HepG2 (cell line): ENCODE results near the gene CHST10. TPM values are rescaled to one million over a fixed set of nuclear protein-coding genes. Genes with fewer than 3 reads are reported as not detected.

Experiments
- ATAC-seq: fragments of 200-7000 bp; cut with Tn5 transposase; 3 replicates; pipeline ENCODE4 v1.9.1; 2020; ENCODE audit warnings: mild to moderate bottlenecking, moderate library complexity
- BruUV-seq: library from RNA; stranded (reverse); fragments of 400-500 nt; replicated peaks from 2 replicates; lab custom pipeline; 2021; lab: Mats Ljungman, UMichigan
- CTCF ChIA-PET: fragments of 300-600 bp; formaldehyde crosslinking; extraction: SDS; loops from one replicate; lab custom pipeline; 2021; ENCODE audit warnings: low total read pairs, inconsistent platforms, low intra/inter-chr PET ratio; lab: Yijun Ruan, JAX
- POLR2A ChIA-PET: fragments of 350-600 bp; sonication (Branson Sonifier 250); formaldehyde crosslinking; loops from one replicate; lab custom pipeline; 2020; ENCODE audit warnings: antibody characterized with exemption, inconsistent platforms; lab: Yijun Ruan, JAX
- DNase-seq: peaks from one replicate; pipeline ENCODE4 v3.0.0-alpha.2; 2015; ENCODE audit warnings: low spot score
- FAIRE-seq: peaks from 3 replicates; lab custom pipeline; 2011; peaks lifted over from hg19 to GRCh38; lab: Jason Lieb, UNC
- H2AFZ ChIP-seq: one replicate; pipeline ENCODE4 v1.6.1; 2011; ENCODE audit warnings: low read length, inconsistent platforms
- H3K27ac ChIP-seq: fragments of 300-600 bp; 3 replicates; pipeline ENCODE4 v1.8.0; 2011; ENCODE audit warnings: mixed run types, mild to moderate bottlenecking, mixed read lengths, low read length, inconsistent platforms; ENCODE audit not compliant: insufficient read depth; ENCODE audit errors: extremely low read length
- H3K27me3 ChIP-seq, 2 experiments: fragments of 200-600 bp in 1 of 2; 2 replicates in 1 of 2; 3 replicates in 1 of 2; pipeline versions ENCODE4 v1.6.0 to v1.8.0; 2011; ENCODE audit warnings: low read length in 2 of 2, mild to moderate bottlenecking in 2 of 2, moderate library complexity in 2 of 2, inconsistent platforms in 1 of 2; ENCODE audit not compliant: insufficient read depth in 2 of 2, control insufficient read depth in 1 of 2
- H3K36me3 ChIP-seq, 2 experiments: fragments of 200-600 bp in 1 of 2; replicated peaks in 1 of 2; 2 replicates in 1 of 2; 3 replicates in 1 of 2; pipeline versions ENCODE4 v1.5.1 to v1.8.0; 2011; ENCODE audit warnings: low read length in 2 of 2, inconsistent platforms in 1 of 2; ENCODE audit not compliant: insufficient read depth in 2 of 2, control insufficient read depth in 1 of 2
- H3K4me1 ChIP-seq: 2 replicates; pipeline ENCODE4 v1.5.1; 2012; ENCODE audit warnings: low read length, inconsistent platforms; ENCODE audit not compliant: insufficient read depth
- H3K4me2 ChIP-seq: 2 replicates; pipeline ENCODE4 v1.6.0; 2011; ENCODE audit warnings: low read depth, low read length, inconsistent platforms
- H3K4me3 ChIP-seq, 3 experiments: fragments of 200-600 bp in 1 of 3; sonication (generic), shearing (Covaris generic) in 1 of 3; replicated peaks in 1 of 3; 2 replicates each; pipeline ENCODE4 v1.5.1; 2011 to 2016; ENCODE audit warnings: low read length in 3 of 3, inconsistent platforms in 2 of 3, low read depth in 2 of 3, mild to moderate bottlenecking in 2 of 3, control low read depth in 1 of 3, mixed read lengths in 1 of 3; ENCODE audit not compliant: insufficient read depth in 1 of 3
- H3K79me2 ChIP-seq: one replicate; pipeline ENCODE4 v1.6.1; 2011; ENCODE audit warnings: low read length, inconsistent platforms; ENCODE audit not compliant: insufficient read depth
- H3K9ac ChIP-seq: 2 replicates; pipeline ENCODE4 v1.6.0; 2011; ENCODE audit warnings: mild to moderate bottlenecking, low read depth, low read length, inconsistent platforms; ENCODE audit not compliant: insufficient read depth
- H3K9me3 ChIP-seq: 2 replicates; pipeline ENCODE4 v1.5.1; 2012; ENCODE audit warnings: mild to moderate bottlenecking, low read length
- H4K20me1 ChIP-seq: 2 replicates; pipeline ENCODE4 v1.6.0; 2011; ENCODE audit warnings: inconsistent platforms, mild to moderate bottlenecking, low read length, moderate library complexity; ENCODE audit not compliant: insufficient read depth
- ARNTL ChIP-seq: sonication (generic); formaldehyde crosslinking; IDR thresholded peaks from 2 replicates; pipeline ENCODE4 v1.4.0; 2020; ENCODE audit warnings: mild to moderate bottlenecking, missing genetic modification reagents
- CEBPB ChIP-seq: IDR thresholded peaks from 2 replicates; pipeline ENCODE4 v1.6.1; 2011; ENCODE audit warnings: low read depth, low read length, improper control_type of control experiment, borderline replicate concordance
- ELF3 ChIP-seq: IDR thresholded peaks from 2 replicates; pipeline ENCODE4 v1.6.1; 2016; ENCODE audit warnings: missing genetic modification reagents, missing compliant biosample characterization
- HMGA1 ChIP-seq: sonication (generic); formaldehyde crosslinking; conservative IDR thresholded peaks from 2 replicates; pipeline ENCODE4 v1.4.0; 2020; ENCODE audit warnings: missing genetic modification reagents
- HNRNPLL ChIP-seq: fragments of 200-400 bp; formaldehyde crosslinking; IDR thresholded peaks from 2 replicates; pipeline ENCODE4 v1.6.1; 2017; ENCODE audit warnings: mild to moderate bottlenecking, low read depth, low read length; ENCODE audit not compliant: poor library complexity, severe bottlenecking
- LBX2 ChIP-seq: sonication (generic); formaldehyde crosslinking; IDR thresholded peaks from 2 replicates; pipeline ENCODE4 v1.5.0; 2020; ENCODE audit warnings: missing genetic modification reagents, mild to moderate bottlenecking, borderline replicate concordance
- MLLT10 ChIP-seq: sonication (generic); formaldehyde crosslinking; IDR thresholded peaks from 2 replicates; pipeline ENCODE4 v1.4.0; 2020; ENCODE audit warnings: missing genetic modification reagents
- NKX3-1 ChIP-seq: sonication (generic); formaldehyde crosslinking; IDR thresholded peaks from 2 replicates; pipeline ENCODE4 v1.5.0; 2020; ENCODE audit warnings: missing genetic modification reagents
- TRIM24 ChIP-seq: sonication (generic); formaldehyde crosslinking; IDR thresholded peaks from 2 replicates; pipeline ENCODE4 v1.8.0; 2022; ENCODE audit warnings: mild to moderate bottlenecking, missing genetic modification reagents
- ZFP1 ChIP-seq: IDR thresholded peaks from 2 replicates; pipeline ENCODE4 v1.6.1; 2016
- ZNF33B ChIP-seq: sonication (generic); formaldehyde crosslinking; IDR thresholded peaks from 2 replicates; pipeline ENCODE4 v1.5.1; 2020; ENCODE audit warnings: mild to moderate bottlenecking, missing genetic modification reagents
- ZSCAN20 ChIP-seq: sonication (generic); formaldehyde crosslinking; IDR thresholded peaks from 2 replicates; pipeline ENCODE4 v1.4.0; 2020; ENCODE audit warnings: missing genetic modification reagents, mild to moderate bottlenecking, borderline replicate concordance
- WGBS: methylation state at CpG from one replicate; pipeline ENCODE4 v1.1.6; 2017; ENCODE audit warnings: low lambda C conversion rate; 5-methylcytosine and 5-hydroxymethylcytosine counted together
- in situ Hi-C: cut with HindIII; loops from 2 replicates; pipeline ENCODE4 v1.10.0; 2017; ENCODE audit warnings: low pct_unique_long_range_greater_than_20kb; ENCODE audit not compliant: extremely low pct_ligation_motif_present
- intact Hi-C: fragments of 100-400 bp; cut with micrococcal nuclease; formaldehyde crosslinking; loops from one replicate; pipeline ENCODE4 v1.10.0; 2022; ENCODE audit not compliant: unreplicated experiment
- polyA plus RNA-seq, 8 experiments: library from polyadenylated mRNA; depleted of rRNA in 3 of 8; stranded (reverse) in 7 of 8; unstranded in 1 of 8; fragments of >200 nt; fragmentation: Illumina TruSeq in 4 of 8; extraction: Trizol in 4 of 8; gene quantifications; 2 replicates each; pipeline versions ENCODE4 v1.2.1 to v1.2.3, GENCODE V29; 2011 to 2016; ENCODE audit warnings: low read depth in 4 of 8, missing spikeins in 1 of 8, mixed read lengths in 1 of 8; ENCODE audit not compliant: insufficient read depth in 1 of 8
- total RNA-seq, 5 experiments: library from RNA; depleted of rRNA; stranded (reverse); fragments of >200 nt; fragmentation: Illumina TruSeq; extraction: Trizol; gene quantifications; 2 replicates each; pipeline ENCODE4 v1.2.3, GENCODE V29; 2016; ENCODE audit warnings: low read depth in 1 of 5
- TF ChIP-seq, protein P1 (sequence below): sonication (generic); formaldehyde crosslinking; IDR thresholded peaks from 2 replicates; pipeline ENCODE4 v1.5.0; 2020; ENCODE audit warnings: missing genetic modification reagents
- TF ChIP-seq, protein P2 (sequence below): sonication (generic); formaldehyde crosslinking; IDR thresholded peaks from 2 replicates; pipeline ENCODE4 v1.5.0; 2020; ENCODE audit warnings: mild to moderate bottlenecking, missing genetic modification reagents

The CHST10 gene
- total and polyA plus RNA-seq, 2 of the 13 experiments (the other 11 are each of a cell fraction or from before 2014, with no cell fraction given): 10.5 to 14.2 TPM

DNA sequence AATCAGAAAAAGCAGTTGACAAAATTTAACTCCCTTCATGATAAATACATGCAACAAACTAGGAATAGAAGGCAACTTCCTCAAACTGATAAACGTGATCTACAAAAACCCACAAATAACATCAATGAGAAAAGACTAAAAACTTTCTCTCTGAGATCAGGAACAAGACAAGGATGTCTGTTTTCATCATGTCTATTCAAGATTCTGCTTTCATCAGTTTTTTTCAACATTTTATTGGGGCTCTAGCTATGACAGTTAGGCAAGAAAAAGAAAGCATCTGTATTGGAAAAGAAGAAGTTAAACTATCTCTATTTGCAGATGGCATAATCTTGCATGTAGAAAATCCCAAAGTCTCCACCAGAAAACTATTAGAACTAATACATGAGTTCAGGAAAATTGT, 12.3 kb upstream of the CHST10 start:
- in situ Hi-C loops: no loop called here
- Histone ChIP-seq H3K9me3 (no peaks in the 10 kb centered on the region), H3K79me2 (no peaks in the 10 kb centered on the region), H3K4me1 (no peaks in the 10 kb centered on the region), H3K4me2 (no peak overlapping the region), H4K20me1 (no peaks in the 10 kb centered on the region), H3K36me3 (no peaks in the 10 kb centered on the region), H3K27me3 (peaks cover 0 to 5% of the 10 kb centered on the region in 2 experiments; a peak in 1 of 5 replicates), H2AFZ (no peak overlapping the region), H3K9ac (no peak overlapping the region), H3K27ac (no peak overlapping the region), H3K4me3 (no peak overlapping the region)
- BruUV-seq: no TSS peak
- ChIA-PET CTCF (no interaction called here), POLR2A (no interaction called here)
- TF ChIP-seq NKX3-1 (CRISPR knock-in tag) (no peak), ARNTL (no peak), MLLT10 (no peak), ZSCAN20 (CRISPR knock-in tag) (no peak), LBX2 (CRISPR knock-in tag) (no peak), ZFP1 (CRISPR knock-in tag) (no peak), HNRNPLL (no peak), TRIM24 (CRISPR knock-in tag) (no peak), HMGA1 (CRISPR knock-in tag) (no peak), ELF3 (CRISPR knock-in tag) (no peak), CEBPB (no peak), ZNF33B (CRISPR knock-in tag) (no peak)
- TF ChIP-seq, protein P1, sequence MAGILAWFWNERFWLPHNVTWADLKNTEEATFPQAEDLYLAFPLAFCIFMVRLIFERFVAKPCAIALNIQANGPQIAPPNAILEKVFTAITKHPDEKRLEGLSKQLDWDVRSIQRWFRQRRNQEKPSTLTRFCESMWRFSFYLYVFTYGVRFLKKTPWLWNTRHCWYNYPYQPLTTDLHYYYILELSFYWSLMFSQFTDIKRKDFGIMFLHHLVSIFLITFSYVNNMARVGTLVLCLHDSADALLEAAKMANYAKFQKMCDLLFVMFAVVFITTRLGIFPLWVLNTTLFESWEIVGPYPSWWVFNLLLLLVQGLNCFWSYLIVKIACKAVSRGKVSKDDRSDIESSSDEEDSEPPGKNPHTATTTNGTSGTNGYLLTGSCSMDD (CRISPR knock-in tag): no peak
- TF ChIP-seq, protein P2, sequence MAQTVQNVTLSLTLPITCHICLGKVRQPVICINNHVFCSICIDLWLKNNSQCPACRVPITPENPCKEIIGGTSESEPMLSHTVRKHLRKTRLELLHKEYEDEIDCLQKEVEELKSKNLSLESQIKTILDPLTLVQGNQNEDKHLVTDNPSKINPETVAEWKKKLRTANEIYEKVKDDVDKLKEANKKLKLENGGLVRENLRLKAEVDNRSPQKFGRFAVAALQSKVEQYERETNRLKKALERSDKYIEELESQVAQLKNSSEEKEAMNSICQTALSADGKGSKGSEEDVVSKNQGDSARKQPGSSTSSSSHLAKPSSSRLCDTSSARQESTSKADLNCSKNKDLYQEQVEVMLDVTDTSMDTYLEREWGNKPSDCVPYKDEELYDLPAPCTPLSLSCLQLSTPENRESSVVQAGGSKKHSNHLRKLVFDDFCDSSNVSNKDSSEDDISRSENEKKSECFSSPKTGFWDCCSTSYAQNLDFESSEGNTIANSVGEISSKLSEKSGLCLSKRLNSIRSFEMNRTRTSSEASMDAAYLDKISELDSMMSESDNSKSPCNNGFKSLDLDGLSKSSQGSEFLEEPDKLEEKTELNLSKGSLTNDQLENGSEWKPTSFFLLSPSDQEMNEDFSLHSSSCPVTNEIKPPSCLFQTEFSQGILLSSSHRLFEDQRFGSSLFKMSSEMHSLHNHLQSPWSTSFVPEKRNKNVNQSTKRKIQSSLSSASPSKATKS (CRISPR knock-in tag): no peak
- DNase-seq (no peak), FAIRE-seq (no peak), ATAC-seq (no peak)
- WGBS: 0% methylated on average over 1 of the region's 1 CpG
- intact Hi-C loops: no loop called here
